HepG2 (cell line): ENCODE data around the gene RASIP1.
"Not testable (repeated sequence)": the region's sequence is repeated elsewhere in the genome, so short reads cannot be mapped to it uniquely, and the experiment has no call there.

Experiments used
- CBX5 ChIP-seq: sonication (generic); formaldehyde crosslinking; IDR thresholded peaks from 2 replicates; pipeline ENCODE4 v1.4.0; 2020; ENCODE audit warnings: missing genetic modification reagents, borderline replicate concordance
- ELF4 ChIP-seq: sonication (generic); formaldehyde crosslinking; IDR thresholded peaks from 2 replicates; pipeline ENCODE4 v1.5.0; 2020; ENCODE audit warnings: missing genetic modification reagents, mild to moderate bottlenecking, moderate library complexity, borderline replicate concordance
- FOXK2 ChIP-seq: fragments of 450-650 bp; IDR thresholded peaks from 2 replicates; pipeline ENCODE4 v1.6.1; 2016
- GATAD1 ChIP-seq: IDR thresholded peaks from 2 replicates; pipeline ENCODE4 v1.6.1; 2016; ENCODE audit warnings: missing genetic modification reagents, missing compliant biosample characterization
- HNRNPLL ChIP-seq: fragments of 200-400 bp; formaldehyde crosslinking; IDR thresholded peaks from 2 replicates; pipeline ENCODE4 v1.6.1; 2017; ENCODE audit warnings: mild to moderate bottlenecking, low read depth, low read length; ENCODE audit not compliant: poor library complexity, severe bottlenecking
- SMC3 ChIP-seq: IDR thresholded peaks from 2 replicates; pipeline ENCODE4 v1.6.1; 2011; ENCODE audit warnings: low read length, improper control_type of control experiment
- ZNF3 ChIP-seq: IDR thresholded peaks from 2 replicates; pipeline ENCODE4 v1.7.0; 2017; ENCODE audit warnings: inconsistent platforms
- ZNF333 ChIP-seq: sonication (generic); formaldehyde crosslinking; IDR thresholded peaks from 2 replicates; pipeline ENCODE4 v1.4.0; 2020; ENCODE audit warnings: mild to moderate bottlenecking, missing genetic modification reagents, borderline replicate concordance
- TF ChIP-seq, protein P1 (sequence below): sonication (generic); formaldehyde crosslinking; IDR thresholded peaks from 2 replicates; pipeline ENCODE4 v1.5.0; 2020; ENCODE audit warnings: mild to moderate bottlenecking, missing genetic modification reagents, moderate library complexity
- TF ChIP-seq, protein P2 (sequence below), 2 experiments: IDR thresholded peaks; 2 replicates each; pipeline ENCODE4 v1.6.1; 2011 to 2012; ENCODE audit warnings: low read length in 2 of 2, borderline replicate concordance in 1 of 2, low read depth in 1 of 2, mild to moderate bottlenecking in 1 of 2, moderate library complexity in 1 of 2
- TF ChIP-seq, protein P3 (sequence below): sonication (generic); formaldehyde crosslinking; IDR thresholded peaks from 2 replicates; pipeline ENCODE4 v1.4.0; 2020; ENCODE audit warnings: mild to moderate bottlenecking, missing genetic modification reagents, borderline replicate concordance
- TF ChIP-seq, protein P4 (sequence below): sonication (generic); formaldehyde crosslinking; IDR thresholded peaks from 2 replicates; pipeline ENCODE4 v1.4.0; 2020; ENCODE audit warnings: missing genetic modification reagents, borderline replicate concordance

DNA sequence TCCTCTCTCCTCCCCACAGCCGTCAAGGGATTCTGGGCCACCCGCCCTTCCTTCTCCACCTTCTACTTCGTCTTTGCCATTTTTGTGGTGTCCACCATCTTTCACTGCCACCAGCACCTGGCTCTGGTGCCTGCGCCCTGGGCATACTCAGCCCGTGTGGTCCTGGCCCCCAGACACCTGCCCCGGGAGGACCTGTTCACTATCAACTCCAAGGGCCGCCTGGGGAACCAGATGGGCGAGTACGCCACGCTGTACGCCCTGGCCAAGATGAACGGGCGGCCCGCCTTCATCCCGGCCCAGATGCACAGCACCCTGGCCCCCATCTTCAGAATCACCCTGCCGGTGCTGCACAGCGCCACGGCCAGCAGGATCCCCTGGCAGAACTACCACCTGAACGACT, 60.4 kb downstream of the RASIP1 start:
- TF ChIP-seq, protein P1, sequence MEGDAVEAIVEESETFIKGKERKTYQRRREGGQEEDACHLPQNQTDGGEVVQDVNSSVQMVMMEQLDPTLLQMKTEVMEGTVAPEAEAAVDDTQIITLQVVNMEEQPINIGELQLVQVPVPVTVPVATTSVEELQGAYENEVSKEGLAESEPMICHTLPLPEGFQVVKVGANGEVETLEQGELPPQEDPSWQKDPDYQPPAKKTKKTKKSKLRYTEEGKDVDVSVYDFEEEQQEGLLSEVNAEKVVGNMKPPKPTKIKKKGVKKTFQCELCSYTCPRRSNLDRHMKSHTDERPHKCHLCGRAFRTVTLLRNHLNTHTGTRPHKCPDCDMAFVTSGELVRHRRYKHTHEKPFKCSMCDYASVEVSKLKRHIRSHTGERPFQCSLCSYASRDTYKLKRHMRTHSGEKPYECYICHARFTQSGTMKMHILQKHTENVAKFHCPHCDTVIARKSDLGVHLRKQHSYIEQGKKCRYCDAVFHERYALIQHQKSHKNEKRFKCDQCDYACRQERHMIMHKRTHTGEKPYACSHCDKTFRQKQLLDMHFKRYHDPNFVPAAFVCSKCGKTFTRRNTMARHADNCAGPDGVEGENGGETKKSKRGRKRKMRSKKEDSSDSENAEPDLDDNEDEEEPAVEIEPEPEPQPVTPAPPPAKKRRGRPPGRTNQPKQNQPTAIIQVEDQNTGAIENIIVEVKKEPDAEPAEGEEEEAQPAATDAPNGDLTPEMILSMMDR (CRISPR knock-in tag), result not testable (repeated sequence)
- TF ChIP-seq, protein P2, sequence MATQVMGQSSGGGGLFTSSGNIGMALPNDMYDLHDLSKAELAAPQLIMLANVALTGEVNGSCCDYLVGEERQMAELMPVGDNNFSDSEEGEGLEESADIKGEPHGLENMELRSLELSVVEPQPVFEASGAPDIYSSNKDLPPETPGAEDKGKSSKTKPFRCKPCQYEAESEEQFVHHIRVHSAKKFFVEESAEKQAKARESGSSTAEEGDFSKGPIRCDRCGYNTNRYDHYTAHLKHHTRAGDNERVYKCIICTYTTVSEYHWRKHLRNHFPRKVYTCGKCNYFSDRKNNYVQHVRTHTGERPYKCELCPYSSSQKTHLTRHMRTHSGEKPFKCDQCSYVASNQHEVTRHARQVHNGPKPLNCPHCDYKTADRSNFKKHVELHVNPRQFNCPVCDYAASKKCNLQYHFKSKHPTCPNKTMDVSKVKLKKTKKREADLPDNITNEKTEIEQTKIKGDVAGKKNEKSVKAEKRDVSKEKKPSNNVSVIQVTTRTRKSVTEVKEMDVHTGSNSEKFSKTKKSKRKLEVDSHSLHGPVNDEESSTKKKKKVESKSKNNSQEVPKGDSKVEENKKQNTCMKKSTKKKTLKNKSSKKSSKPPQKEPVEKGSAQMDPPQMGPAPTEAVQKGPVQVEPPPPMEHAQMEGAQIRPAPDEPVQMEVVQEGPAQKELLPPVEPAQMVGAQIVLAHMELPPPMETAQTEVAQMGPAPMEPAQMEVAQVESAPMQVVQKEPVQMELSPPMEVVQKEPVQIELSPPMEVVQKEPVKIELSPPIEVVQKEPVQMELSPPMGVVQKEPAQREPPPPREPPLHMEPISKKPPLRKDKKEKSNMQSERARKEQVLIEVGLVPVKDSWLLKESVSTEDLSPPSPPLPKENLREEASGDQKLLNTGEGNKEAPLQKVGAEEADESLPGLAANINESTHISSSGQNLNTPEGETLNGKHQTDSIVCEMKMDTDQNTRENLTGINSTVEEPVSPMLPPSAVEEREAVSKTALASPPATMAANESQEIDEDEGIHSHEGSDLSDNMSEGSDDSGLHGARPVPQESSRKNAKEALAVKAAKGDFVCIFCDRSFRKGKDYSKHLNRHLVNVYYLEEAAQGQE (IDR thresholded peaks at IDR 0.05; ENCODE audit: borderline replicate concordance in 1 of 2, low read depth in 1 of 2, low read length in 2 of 2), result not testable (repeated sequence)
- not testable (repeated sequence) for TF ChIP-seq CBX5; GATAD1 (CRISPR knock-in tag); ELF4; ZNF333 (CRISPR knock-in tag); HNRNPLL; ZNF3 (CRISPR knock-in tag); FOXK2; SMC3
- TF ChIP-seq, protein P3, sequence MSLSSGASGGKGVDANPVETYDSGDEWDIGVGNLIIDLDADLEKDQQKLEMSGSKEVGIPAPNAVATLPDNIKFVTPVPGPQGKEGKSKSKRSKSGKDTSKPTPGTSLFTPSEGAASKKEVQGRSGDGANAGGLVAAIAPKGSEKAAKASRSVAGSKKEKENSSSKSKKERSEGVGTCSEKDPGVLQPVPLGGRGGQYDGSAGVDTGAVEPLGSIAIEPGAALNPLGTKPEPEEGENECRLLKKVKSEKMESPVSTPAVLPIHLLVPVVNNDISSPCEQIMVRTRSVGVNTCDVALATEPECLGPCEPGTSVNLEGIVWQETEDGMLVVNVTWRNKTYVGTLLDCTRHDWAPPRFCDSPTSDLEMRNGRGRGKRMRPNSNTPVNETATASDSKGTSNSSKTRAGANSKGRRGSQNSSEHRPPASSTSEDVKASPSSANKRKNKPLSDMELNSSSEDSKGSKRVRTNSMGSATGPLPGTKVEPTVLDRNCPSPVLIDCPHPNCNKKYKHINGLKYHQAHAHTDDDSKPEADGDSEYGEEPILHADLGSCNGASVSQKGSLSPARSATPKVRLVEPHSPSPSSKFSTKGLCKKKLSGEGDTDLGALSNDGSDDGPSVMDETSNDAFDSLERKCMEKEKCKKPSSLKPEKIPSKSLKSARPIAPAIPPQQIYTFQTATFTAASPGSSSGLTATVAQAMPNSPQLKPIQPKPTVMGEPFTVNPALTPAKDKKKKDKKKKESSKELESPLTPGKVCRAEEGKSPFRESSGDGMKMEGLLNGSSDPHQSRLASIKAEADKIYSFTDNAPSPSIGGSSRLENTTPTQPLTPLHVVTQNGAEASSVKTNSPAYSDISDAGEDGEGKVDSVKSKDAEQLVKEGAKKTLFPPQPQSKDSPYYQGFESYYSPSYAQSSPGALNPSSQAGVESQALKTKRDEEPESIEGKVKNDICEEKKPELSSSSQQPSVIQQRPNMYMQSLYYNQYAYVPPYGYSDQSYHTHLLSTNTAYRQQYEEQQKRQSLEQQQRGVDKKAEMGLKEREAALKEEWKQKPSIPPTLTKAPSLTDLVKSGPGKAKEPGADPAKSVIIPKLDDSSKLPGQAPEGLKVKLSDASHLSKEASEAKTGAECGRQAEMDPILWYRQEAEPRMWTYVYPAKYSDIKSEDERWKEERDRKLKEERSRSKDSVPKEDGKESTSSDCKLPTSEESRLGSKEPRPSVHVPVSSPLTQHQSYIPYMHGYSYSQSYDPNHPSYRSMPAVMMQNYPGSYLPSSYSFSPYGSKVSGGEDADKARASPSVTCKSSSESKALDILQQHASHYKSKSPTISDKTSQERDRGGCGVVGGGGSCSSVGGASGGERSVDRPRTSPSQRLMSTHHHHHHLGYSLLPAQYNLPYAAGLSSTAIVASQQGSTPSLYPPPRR (CRISPR knock-in tag), result not testable (repeated sequence)
- TF ChIP-seq, protein P4, sequence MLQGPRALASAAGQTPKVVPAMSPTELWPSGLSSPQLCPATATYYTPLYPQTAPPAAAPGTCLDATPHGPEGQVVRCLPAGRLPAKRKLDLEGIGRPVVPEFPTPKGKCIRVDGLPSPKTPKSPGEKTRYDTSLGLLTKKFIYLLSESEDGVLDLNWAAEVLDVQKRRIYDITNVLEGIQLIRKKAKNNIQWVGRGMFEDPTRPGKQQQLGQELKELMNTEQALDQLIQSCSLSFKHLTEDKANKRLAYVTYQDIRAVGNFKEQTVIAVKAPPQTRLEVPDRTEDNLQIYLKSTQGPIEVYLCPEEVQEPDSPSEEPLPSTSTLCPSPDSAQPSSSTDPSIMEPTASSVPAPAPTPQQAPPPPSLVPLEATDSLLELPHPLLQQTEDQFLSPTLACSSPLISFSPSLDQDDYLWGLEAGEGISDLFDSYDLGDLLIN (CRISPR knock-in tag), result not testable (repeated sequence)
